AG10803 (cell line): ENCODE data around the gene SLCO1A2.
"Not testable (repeated sequence)": the region's sequence is repeated elsewhere in the genome, so short reads cannot be mapped to it uniquely, and the experiment has no call there.

Experiments
- DNase-seq: peaks from one replicate; pipeline ENCODE4 v3.0.0; 2010; ENCODE audit warnings: low read depth
- H3K4me3 ChIP-seq: 2 replicates; pipeline ENCODE4 v1.5.1; 2011; ENCODE audit warnings: mild to moderate bottlenecking, low read length, control low read depth
- TF ChIP-seq, protein P1 (sequence below): conservative IDR thresholded peaks from 2 replicates; pipeline ENCODE4 v1.5.1; 2011; ENCODE audit warnings: mild to moderate bottlenecking, low read length, control low read depth, inconsistent platforms

The SLCO1A2 gene, protein sequence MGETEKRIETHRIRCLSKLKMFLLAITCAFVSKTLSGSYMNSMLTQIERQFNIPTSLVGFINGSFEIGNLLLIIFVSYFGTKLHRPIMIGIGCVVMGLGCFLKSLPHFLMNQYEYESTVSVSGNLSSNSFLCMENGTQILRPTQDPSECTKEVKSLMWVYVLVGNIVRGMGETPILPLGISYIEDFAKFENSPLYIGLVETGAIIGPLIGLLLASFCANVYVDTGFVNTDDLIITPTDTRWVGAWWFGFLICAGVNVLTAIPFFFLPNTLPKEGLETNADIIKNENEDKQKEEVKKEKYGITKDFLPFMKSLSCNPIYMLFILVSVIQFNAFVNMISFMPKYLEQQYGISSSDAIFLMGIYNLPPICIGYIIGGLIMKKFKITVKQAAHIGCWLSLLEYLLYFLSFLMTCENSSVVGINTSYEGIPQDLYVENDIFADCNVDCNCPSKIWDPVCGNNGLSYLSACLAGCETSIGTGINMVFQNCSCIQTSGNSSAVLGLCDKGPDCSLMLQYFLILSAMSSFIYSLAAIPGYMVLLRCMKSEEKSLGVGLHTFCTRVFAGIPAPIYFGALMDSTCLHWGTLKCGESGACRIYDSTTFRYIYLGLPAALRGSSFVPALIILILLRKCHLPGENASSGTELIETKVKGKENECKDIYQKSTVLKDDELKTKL

DNA sequence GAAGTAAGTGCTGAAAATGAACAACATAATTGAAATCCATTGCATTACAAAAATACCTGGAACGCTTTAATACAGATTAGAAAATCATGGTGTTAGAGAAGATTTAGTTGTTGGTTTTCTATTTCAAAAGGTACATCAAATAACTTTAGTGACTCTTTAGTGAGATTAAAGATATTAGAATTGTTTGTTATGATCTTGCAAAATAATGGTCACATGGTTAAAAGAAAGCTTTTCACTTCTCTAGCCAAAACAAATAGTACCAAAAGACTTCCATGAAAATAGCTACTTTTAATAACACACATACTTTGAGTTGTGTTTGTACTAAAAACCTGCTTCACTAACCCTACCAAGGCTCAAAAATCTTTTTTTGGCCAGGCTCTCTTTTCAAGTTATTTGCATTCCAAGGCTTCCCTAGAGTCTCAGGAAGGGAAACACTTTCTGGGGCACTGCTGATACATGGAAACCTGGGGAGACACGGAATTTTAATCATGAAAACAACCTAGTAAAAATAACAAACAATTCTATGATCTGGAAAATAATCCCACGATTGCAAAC lies at the start of gene SLCO1A2:
SLCO1A2 (minus strand) TSS at position 147 of the 555 bp plus-strand sequence. CDS start 270 bp downstream, outside the sequence.
- no peak within 1 kb of the TSS for H3K4me3 ChIP-seq
- no peak for DNase-seq
- TF ChIP-seq, protein P1, sequence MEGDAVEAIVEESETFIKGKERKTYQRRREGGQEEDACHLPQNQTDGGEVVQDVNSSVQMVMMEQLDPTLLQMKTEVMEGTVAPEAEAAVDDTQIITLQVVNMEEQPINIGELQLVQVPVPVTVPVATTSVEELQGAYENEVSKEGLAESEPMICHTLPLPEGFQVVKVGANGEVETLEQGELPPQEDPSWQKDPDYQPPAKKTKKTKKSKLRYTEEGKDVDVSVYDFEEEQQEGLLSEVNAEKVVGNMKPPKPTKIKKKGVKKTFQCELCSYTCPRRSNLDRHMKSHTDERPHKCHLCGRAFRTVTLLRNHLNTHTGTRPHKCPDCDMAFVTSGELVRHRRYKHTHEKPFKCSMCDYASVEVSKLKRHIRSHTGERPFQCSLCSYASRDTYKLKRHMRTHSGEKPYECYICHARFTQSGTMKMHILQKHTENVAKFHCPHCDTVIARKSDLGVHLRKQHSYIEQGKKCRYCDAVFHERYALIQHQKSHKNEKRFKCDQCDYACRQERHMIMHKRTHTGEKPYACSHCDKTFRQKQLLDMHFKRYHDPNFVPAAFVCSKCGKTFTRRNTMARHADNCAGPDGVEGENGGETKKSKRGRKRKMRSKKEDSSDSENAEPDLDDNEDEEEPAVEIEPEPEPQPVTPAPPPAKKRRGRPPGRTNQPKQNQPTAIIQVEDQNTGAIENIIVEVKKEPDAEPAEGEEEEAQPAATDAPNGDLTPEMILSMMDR: no peak

DNA sequence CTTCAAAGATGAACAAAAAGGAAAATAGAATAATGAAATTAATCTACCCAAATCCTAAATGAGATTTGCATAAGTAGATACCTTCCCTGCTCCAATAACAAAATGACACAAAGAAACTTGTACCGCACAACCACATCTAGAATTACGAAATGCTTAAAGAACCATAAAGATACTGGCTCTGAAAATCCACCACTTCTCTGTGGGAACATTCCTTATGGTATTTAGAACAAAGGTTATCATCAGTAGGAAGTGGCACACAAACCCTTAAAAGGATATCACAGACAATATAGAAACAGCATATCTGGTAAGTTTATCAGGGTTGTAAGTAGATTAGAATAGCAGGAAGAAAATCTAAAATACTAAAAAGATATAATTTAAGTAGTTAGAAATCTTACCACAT lies 49.5 kb upstream of the SLCO1A2 start:
- DNase-seq: no peak
- TF ChIP-seq, protein P1: no peak
- H3K4me3 ChIP-seq: no peak overlapping the region

DNA sequence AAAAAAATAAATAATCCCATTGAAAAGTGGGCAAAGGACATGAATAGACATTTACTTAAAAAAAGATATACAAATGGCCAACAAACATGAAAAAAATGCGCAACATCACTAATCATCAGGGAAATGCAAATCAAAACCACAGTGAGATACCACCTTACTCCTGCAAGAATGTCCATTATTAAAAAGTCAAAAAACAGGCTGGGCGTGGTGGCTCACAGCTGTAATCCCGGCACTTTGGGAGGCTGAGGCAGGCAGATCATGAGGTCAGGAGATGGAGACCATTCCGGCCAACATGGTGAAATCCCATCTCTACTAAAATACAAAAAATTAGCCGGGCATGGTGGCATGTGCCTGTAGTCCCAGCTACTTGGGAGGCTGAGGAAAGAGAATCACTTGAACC lies 46.6 kb upstream of the SLCO1A2 start:
- not testable (repeated sequence) for H3K4me3 ChIP-seq, DNase-seq

DNA sequence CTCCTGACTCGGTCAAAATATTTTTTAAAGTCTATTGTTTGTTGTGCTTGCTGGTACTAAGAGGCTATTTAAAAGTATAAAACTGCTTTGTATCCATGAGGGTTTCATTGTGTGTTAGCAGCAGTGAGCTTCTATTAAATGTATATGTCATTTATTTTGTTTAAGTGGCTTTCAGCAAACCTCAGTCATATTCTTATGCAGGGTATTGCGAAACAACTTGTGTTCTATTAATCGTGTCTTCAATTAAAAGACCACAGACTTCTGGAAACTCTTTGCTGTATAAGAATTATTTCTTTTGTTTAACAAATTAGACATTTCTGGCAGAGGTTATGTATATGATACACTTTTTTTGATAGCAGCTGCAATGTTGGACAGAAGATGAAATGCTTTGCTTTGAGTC lies 44.5 kb upstream of the SLCO1A2 start:
- DNase-seq: no peak
- no peak overlapping the region for H3K4me3 ChIP-seq
- TF ChIP-seq, protein P1: no peak

DNA sequence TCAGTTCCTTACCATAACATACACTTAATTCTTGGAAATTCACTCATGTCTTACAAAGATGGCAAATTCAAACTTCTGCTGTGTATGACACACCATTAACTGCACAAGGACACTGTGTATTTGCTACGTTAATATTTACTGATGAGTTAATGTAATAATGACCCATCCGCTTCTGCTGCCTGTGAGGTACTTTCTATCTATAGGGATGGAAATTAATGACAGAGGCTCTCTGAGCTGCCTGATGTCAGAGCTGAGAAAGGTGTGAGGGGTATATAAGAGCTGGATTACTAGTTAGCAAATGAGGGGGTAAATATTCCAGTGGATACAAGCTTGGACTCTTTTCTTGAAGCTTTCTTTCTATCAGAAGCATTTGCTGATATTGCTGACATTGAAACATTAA lies 37.9 kb upstream of the SLCO1A2 start, which contains the start of gene IAPP:
IAPP (plus strand) TSS at position 301 of the 400 bp plus-strand sequence. CDS start 450 bp downstream, outside the sequence.
- no peak for DNase-seq
- TF ChIP-seq, protein P1: no peak
- no peak within 1 kb of the TSS for H3K4me3 ChIP-seq

DNA sequence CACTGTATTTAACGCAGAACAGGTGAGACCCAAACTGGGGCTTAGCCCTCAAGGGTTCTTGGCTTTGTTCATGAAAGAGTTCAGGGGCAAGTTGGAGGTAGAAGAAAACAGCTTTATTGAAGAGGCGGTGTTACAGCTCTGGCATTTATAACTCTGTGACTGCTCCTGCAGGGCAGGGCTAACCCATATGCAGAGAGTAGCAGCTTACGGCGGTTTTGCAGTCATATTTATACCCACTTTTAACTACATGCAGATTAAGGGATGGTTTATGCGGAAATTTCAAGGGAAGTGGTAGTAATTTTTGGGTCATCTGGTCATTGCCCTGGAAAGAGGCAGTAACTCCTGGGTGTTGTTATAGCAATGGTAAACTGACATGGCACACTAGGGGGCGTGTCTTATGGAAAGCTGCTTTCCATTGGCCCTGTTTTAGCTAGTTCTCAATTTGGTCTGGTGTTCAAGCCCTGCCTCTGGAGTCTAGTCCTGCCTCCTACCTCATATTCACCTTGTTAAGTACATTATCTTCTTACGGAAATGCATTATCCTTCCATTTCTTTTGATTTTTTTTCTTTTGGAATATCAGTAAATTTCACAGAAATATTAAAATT lies 36.2 kb upstream of the SLCO1A2 start:
- TF ChIP-seq, protein P1: no peak
- H3K4me3 ChIP-seq: no peak overlapping the region
- no peak for DNase-seq
